MCF 10A (cell line): Measurements from ENCODE around the gene EXOC4. TPM values are rescaled to one million over a fixed set of nuclear protein-coding genes. Genes with fewer than 3 reads are reported as not detected.

Source experiments
- BruUV-seq: library from RNA; stranded (reverse); fragments of 400-500 nt; replicated peaks from 2 replicates; lab custom pipeline; 2021; lab: Mats Ljungman, UMichigan
- CTCF ChIA-PET: fragments of 300-600 bp; sonication (Branson Sonifier 250); formaldehyde crosslinking; extraction: SDS; loops from one replicate; lab custom pipeline; 2021; ENCODE audit warnings: antibody characterized with exemption, inconsistent platforms; lab: Yijun Ruan, JAX
- POLR2A ChIA-PET: fragments of 300-600, 350-650 bp; sonication (Branson Sonifier 250); formaldehyde crosslinking; extraction: SDS; loops from one replicate; lab custom pipeline; 2020; ENCODE audit warnings: antibody characterized with exemption, inconsistent platforms; lab: Yijun Ruan, JAX
- DNase-seq: peaks from one replicate; pipeline ENCODE4 v3.0.0-alpha.2; 2018; ENCODE audit not compliant: unreplicated experiment
- H3K27ac Mint-ChIP-seq: one replicate; pipeline ENCODE4 v1.8.0; 2022; ENCODE audit warnings: mild to moderate bottlenecking, low read depth, mixed read lengths; ENCODE audit not compliant: unreplicated experiment
- H3K27me3 Mint-ChIP-seq: one replicate; pipeline ENCODE4 v1.8.0; 2022; ENCODE audit warnings: mixed read lengths; ENCODE audit not compliant: insufficient read depth, unreplicated experiment
- H3K36me3 Mint-ChIP-seq: one replicate; pipeline ENCODE4 v1.8.0; 2022; ENCODE audit warnings: mild to moderate bottlenecking, moderate library complexity, mixed read lengths; ENCODE audit not compliant: insufficient read depth, unreplicated experiment
- H3K4me1 Mint-ChIP-seq: one replicate; pipeline ENCODE4 v1.8.0; 2022; ENCODE audit warnings: mixed read lengths; ENCODE audit not compliant: insufficient read depth, unreplicated experiment
- H3K4me3 Mint-ChIP-seq: one replicate; pipeline ENCODE4 v1.8.0; 2022; ENCODE audit warnings: mild to moderate bottlenecking, moderate library complexity, mixed read lengths; ENCODE audit not compliant: unreplicated experiment
- H3K9me3 Mint-ChIP-seq: one replicate; pipeline ENCODE4 v1.8.0; 2022; ENCODE audit warnings: mixed read lengths; ENCODE audit not compliant: unreplicated experiment
- intact Hi-C: fragments of 100-400 bp; cut with micrococcal nuclease; formaldehyde crosslinking; loops from 2 replicates; pipeline ENCODE4 v1.14.1; 2022
- total RNA-seq: library from RNA; stranded (reverse); gene quantifications from 2 replicates; pipeline ENCODE4 v1.2.3, GENCODE V29; 2022
- TF ChIP-seq, protein P1 (sequence below): fragments of 200-600 bp; IDR thresholded peaks from one replicate; pipeline ENCODE4 v1.8.0; 2022; ENCODE audit warnings: antibody characterized with exemption, mild to moderate bottlenecking; ENCODE audit not compliant: unreplicated experiment

Gene EXOC4
- total RNA-seq, 1 experiment from 2014 or later, result 105 TPM

DNA sequence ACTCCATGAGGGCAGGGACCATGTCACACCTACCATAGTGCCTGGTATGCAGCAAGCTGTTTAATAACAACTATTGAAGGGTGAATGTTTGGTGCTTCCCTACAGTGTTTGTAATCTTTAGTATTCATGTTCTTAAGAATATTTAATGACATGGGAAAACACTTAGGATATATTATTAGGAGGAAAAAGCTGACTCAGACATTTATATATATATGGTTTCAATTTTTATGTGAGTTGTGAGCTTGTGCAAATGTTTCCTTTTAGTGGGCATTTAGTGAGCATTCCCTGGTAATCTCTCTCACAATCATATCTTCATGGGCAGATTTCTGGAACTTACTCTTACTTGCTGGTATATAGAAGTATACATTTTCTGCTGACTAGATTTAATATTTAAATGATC is 359.1 kb downstream of the EXOC4 start:
- TF ChIP-seq, protein P1, sequence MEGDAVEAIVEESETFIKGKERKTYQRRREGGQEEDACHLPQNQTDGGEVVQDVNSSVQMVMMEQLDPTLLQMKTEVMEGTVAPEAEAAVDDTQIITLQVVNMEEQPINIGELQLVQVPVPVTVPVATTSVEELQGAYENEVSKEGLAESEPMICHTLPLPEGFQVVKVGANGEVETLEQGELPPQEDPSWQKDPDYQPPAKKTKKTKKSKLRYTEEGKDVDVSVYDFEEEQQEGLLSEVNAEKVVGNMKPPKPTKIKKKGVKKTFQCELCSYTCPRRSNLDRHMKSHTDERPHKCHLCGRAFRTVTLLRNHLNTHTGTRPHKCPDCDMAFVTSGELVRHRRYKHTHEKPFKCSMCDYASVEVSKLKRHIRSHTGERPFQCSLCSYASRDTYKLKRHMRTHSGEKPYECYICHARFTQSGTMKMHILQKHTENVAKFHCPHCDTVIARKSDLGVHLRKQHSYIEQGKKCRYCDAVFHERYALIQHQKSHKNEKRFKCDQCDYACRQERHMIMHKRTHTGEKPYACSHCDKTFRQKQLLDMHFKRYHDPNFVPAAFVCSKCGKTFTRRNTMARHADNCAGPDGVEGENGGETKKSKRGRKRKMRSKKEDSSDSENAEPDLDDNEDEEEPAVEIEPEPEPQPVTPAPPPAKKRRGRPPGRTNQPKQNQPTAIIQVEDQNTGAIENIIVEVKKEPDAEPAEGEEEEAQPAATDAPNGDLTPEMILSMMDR, result no peak
- Mint-ChIP-seq H3K27me3 (no peaks in the 10 kb centered on the region), H3K4me1 (no peaks in the 10 kb centered on the region), H3K4me3 (no peak overlapping the region), H3K36me3 (peaks cover 4% of the 10 kb centered on the region), H3K27ac (no peak overlapping the region), H3K9me3 (no peaks in the 10 kb centered on the region)
- DNase-seq, result no peak
- ChIA-PET POLR2A (no interaction called here), CTCF (no interaction called here)
- BruUV-seq, result no TSS peak
- intact Hi-C loops, result no loop called here

DNA sequence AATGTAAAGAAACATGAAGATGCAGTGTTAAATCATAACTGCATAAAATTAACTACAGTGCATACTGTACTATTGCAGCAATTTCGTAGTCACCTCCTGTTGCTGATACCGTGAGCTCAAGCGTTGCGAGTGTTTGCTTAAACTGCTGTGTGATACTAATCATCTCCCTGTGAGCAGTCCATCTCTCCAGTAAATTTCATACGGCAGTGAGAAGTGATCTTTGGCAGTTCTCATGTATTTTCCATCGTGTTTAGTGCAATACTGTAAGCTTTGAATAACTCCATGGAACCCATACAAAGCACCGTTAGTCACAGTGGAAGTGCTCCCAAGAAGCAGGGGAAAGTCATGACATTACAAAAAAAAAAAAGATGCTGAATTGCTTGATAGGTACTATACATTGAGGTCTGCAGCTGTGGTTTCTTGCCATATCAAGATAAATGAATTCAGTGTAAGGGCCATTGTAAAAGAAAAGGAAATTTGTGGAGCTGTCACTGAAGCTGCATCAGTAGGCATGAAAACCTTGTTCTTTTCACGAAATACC is 360.4 kb downstream of the EXOC4 start:
- POLR2A ChIA-PET, result interaction anchor here (0.9 kb wide), 1 partner anchor 13 kb away, joined by 3 read pairs; no protein-coding TSS in a partner anchor
- intact Hi-C loops, result no loop called here
- TF ChIP-seq, protein P1, result no peak

DNA sequence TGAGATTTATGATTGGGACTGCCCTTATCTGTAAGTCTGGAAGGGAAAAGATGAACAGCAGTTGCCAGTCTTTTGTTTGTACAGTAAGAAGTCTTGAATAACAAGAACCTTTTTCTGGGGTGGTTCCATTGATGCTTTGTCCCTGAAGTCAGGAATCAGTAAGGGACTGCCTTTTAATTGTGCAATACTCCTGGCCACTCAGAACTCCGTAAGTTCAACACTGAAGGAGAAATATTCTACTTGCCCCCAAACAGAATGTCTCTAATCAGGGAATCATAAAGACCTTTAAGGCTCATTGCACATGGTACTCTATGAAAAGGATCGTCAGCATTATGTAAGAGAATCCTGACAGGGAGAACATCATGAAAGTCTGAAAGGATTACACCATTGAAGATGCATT is 361.4 kb downstream of the EXOC4 start:
- no peak for DNase-seq
- ChIA-PET POLR2A (interaction anchor here (0.9 kb wide), 1 partner anchor 14 kb away, joined by 3 read pairs; no protein-coding TSS in a partner anchor), CTCF (no interaction called here)
- H3K9me3 Mint-ChIP-seq, result no peaks in the 10 kb centered on the region
- no TSS peak for BruUV-seq
- peaks cover 4% of the 10 kb centered on the region for H3K4me1 Mint-ChIP-seq
- no peaks in the 10 kb centered on the region for H3K27me3 Mint-ChIP-seq
- H3K4me3 Mint-ChIP-seq, result no peak overlapping the region
- no peak overlapping the region for H3K27ac Mint-ChIP-seq
- TF ChIP-seq, protein P1, result no peak
- peaks cover 4% of the 10 kb centered on the region for H3K36me3 Mint-ChIP-seq
- intact Hi-C loops, result no loop called here

More for the DNA sequence above, 360.4 kb downstream of the EXOC4 start:
- no TSS peak for BruUV-seq
- peaks cover 4% of the 10 kb centered on the region for H3K36me3 Mint-ChIP-seq
- DNase-seq, result no peak
- H3K27me3 Mint-ChIP-seq, result no peaks in the 10 kb centered on the region
- H3K4me3 Mint-ChIP-seq, result no peak overlapping the region
- CTCF ChIA-PET, result interaction anchor here (0.6 kb wide), 2 partner anchors 79 to 455 kb away, joined by 3 read pairs; no protein-coding TSS in a partner anchor
- H3K4me1 Mint-ChIP-seq, result no peaks in the 10 kb centered on the region
- H3K9me3 Mint-ChIP-seq, result no peaks in the 10 kb centered on the region
- H3K27ac Mint-ChIP-seq, result no peak overlapping the region

DNA sequence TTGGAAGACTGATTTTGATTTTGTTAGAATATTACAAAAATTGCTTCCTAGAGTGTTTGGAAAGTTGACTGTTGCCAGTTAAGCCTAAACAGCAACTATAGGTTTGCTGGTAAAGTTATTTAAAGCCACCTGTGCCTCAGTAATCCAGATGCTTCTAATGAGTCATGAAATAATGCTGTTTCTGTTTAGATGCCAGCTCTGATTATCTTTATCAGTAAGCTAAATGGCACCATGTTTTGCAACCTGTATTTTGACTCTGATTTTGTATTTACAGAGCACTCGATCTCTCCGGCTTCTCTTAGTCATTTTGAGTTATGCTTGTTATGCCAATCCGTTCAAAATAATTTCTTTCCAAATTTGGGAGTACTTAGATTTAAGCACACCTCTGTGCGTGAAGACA is 366.1 kb downstream of the EXOC4 start:
- BruUV-seq, result no TSS peak
- no peaks in the 10 kb centered on the region for H3K9me3 Mint-ChIP-seq
- no peaks in the 10 kb centered on the region for H3K27me3 Mint-ChIP-seq
- peaks cover 5% of the 10 kb centered on the region for H3K4me1 Mint-ChIP-seq
- no peak for DNase-seq
- TF ChIP-seq, protein P1, result no peak
- POLR2A ChIA-PET, result no interaction called here
- peaks cover 6% of the 10 kb centered on the region for H3K36me3 Mint-ChIP-seq
- H3K4me3 Mint-ChIP-seq, result no peak overlapping the region
- intact Hi-C loops, result no loop called here
- H3K27ac Mint-ChIP-seq, result no peak overlapping the region
- CTCF ChIA-PET, result no interaction called here
